Measurements from ENCODE around the gene CDKAL1.
"Not testable (repeated sequence)": the region's sequence is repeated elsewhere in the genome, so short reads cannot be mapped to it uniquely, and the experiment has no call there.

- TF ChIP-seq CTCF (IDR thresholded peaks at IDR 0.05; ENCODE audit: low read depth, low read length, missing input control); EGR1 (IDR thresholded peaks at IDR 0.05; ENCODE audit: low read depth in 2 of 2); JUND (IDR thresholded peaks at IDR 0.05); NR2F2 (IDR thresholded peaks at IDR 0.05); YY1 (IDR thresholded peaks at IDR 0.05); TAF1 (conservative IDR thresholded peaks at IDR 0.05); GABPA (IDR thresholded peaks at IDR 0.05 in 1 of 2, conservative IDR thresholded peaks at IDR 0.05 in 1 of 2); ZBTB33 (IDR thresholded peaks at IDR 0.05); RAD21 (IDR thresholded peaks at IDR 0.05); FOXA1 (IDR thresholded peaks at IDR 0.05): not testable (repeated sequence)
Measured at GRCh38 chr6:20590476-20590875, 56.2 kb downstream of the CDKAL1 start.

All from liver (tissue), 3 donors.